Rectal smooth muscle tissue (tissue), 1 donor: ENCODE results near the gene PKIG.

Experiments used
- H3K27ac ChIP-seq: one replicate; pipeline ENCODE4 v1.7.0; 2013; ENCODE audit warnings: low read depth, low read length, inconsistent platforms
- H3K27me3 ChIP-seq: one replicate; pipeline ENCODE4 v1.7.0; 2013; ENCODE audit warnings: low read length; ENCODE audit not compliant: control insufficient read depth, insufficient read depth
- H3K36me3 ChIP-seq: one replicate; pipeline ENCODE4 v1.7.0; 2013; ENCODE audit warnings: low read length; ENCODE audit not compliant: control insufficient read depth, insufficient read depth
- H3K4me1 ChIP-seq: one replicate; pipeline ENCODE4 v1.7.0; 2013; ENCODE audit warnings: low read length; ENCODE audit not compliant: control insufficient read depth, insufficient read depth
- H3K4me3 ChIP-seq: one replicate; pipeline ENCODE4 v1.7.0; 2013; ENCODE audit warnings: low read length
- H3K9ac ChIP-seq: one replicate; pipeline ENCODE4 v1.7.0; 2013; ENCODE audit warnings: low read length

Gene PKIG

GRCh38 chr20:44600758-44601201 is 18.4 kb downstream of the PKIG start:
- no peaks in the 10 kb centered on the region for H3K36me3 ChIP-seq
- peak overlapping the region; percentile 3 for H3K4me3 ChIP-seq
- peak overlapping the region; percentile 76 for H3K27ac ChIP-seq
- H3K27me3 ChIP-seq, result no peaks in the 10 kb centered on the region
- peaks cover 43% of the 10 kb centered on the region for H3K4me1 ChIP-seq
- no peak overlapping the region for H3K9ac ChIP-seq

GRCh38 chr20:44601236-44601671 is 18.9 kb downstream of the PKIG start:
- Histone ChIP-seq H3K4me1 (peaks cover 43% of the 10 kb centered on the region), H3K4me3 (peak overlapping the region; percentile 3), H3K9ac (no peak overlapping the region), H3K27ac (peak overlapping the region; percentile 76), H3K27me3 (no peaks in the 10 kb centered on the region), H3K36me3 (no peaks in the 10 kb centered on the region)

GRCh38 chr20:44601801-44602204 is 19.4 kb downstream of the PKIG start:
- Histone ChIP-seq H3K4me1 (peaks cover 43% of the 10 kb centered on the region), H3K27me3 (no peaks in the 10 kb centered on the region), H3K36me3 (no peaks in the 10 kb centered on the region), H3K9ac (no peak overlapping the region), H3K4me3 (no peak overlapping the region), H3K27ac (peak overlapping the region; percentile 76)

- H3K4me3 ChIP-seq, result no peak overlapping the region
- H3K36me3 ChIP-seq, result no peaks in the 10 kb centered on the region
- H3K4me1 ChIP-seq, result peaks cover 35% of the 10 kb centered on the region
- no peak overlapping the region for H3K9ac ChIP-seq
- H3K27me3 ChIP-seq, result no peaks in the 10 kb centered on the region
- H3K27ac ChIP-seq, result no peak overlapping the region
These were observed 20.9 kb downstream of the PKIG start for GRCh38 chr20:44603327-44603726.

- H3K4me3 ChIP-seq, result no peak overlapping the region
- H3K27me3 ChIP-seq, result no peaks in the 10 kb centered on the region
- no peaks in the 10 kb centered on the region for H3K36me3 ChIP-seq
- peaks cover 20% of the 10 kb centered on the region for H3K4me1 ChIP-seq
- no peak overlapping the region for H3K9ac ChIP-seq
- H3K27ac ChIP-seq, result no peak overlapping the region
These were observed 24.5 kb downstream of the PKIG start for GRCh38 chr20:44606725-44607441.

- H3K36me3 ChIP-seq, result peaks cover 5% of the 10 kb centered on the region
- peak overlapping the region; percentile 4 for H3K9ac ChIP-seq
- peaks cover 15% of the 10 kb centered on the region for H3K4me1 ChIP-seq
- H3K27me3 ChIP-seq, result no peaks in the 10 kb centered on the region
- peak overlapping the region; percentile 65 for H3K4me3 ChIP-seq
- H3K27ac ChIP-seq, result peak overlapping the region; percentile 95
These were observed 26.7 kb downstream of the PKIG start for GRCh38 chr20:44609006-44609515.

GRCh38 chr20:44609516-44610312 is 27.3 kb downstream of the PKIG start:
- H3K27ac ChIP-seq, result peak overlapping the region; percentile 95
- H3K27me3 ChIP-seq, result no peaks in the 10 kb centered on the region
- peaks cover 19% of the 10 kb centered on the region for H3K4me1 ChIP-seq
- no peak overlapping the region for H3K9ac ChIP-seq
- peak overlapping the region; percentile 65 for H3K4me3 ChIP-seq
- H3K36me3 ChIP-seq, result peaks cover 5% of the 10 kb centered on the region

- peaks cover 5% of the 10 kb centered on the region for H3K36me3 ChIP-seq
- no peak overlapping the region for H3K9ac ChIP-seq
- peak overlapping the region; percentile 95 for H3K27ac ChIP-seq
- H3K4me3 ChIP-seq, result no peak overlapping the region
- peaks cover 25% of the 10 kb centered on the region for H3K4me1 ChIP-seq
- no peaks in the 10 kb centered on the region for H3K27me3 ChIP-seq
These were observed 28.1 kb downstream of the PKIG start for GRCh38 chr20:44610313-44610962.

- Histone ChIP-seq H3K27me3 (no peaks in the 10 kb centered on the region), H3K4me1 (peaks cover 34% of the 10 kb centered on the region), H3K36me3 (peaks cover 20% of the 10 kb centered on the region), H3K4me3 (no peak overlapping the region), H3K9ac (no peak overlapping the region), H3K27ac (peak overlapping the region; percentile 48)
These were observed 31.2 kb downstream of the PKIG start for GRCh38 chr20:44613575-44613974.

DNA sequence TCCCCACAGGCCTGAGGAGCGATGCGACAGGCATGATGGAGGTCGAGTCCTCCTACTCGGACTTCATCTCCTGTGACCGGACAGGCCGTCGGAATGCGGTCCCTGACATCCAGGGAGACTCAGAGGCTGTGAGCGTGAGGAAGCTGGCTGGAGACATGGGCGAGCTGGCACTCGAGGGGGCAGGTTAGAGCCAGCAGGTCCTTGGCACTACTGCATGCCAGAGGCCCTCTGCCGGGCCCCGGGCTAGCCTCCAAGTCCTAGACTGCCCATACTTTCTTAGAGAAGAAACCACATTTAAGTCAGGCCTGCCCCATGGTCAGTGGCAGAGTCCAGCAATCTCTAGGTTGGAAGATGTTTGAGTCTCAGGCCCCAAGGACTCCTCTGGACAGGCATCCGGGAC is 32.1 kb downstream of the PKIG start:
- Histone ChIP-seq H3K9ac (no peak overlapping the region), H3K4me1 (peaks cover 26% of the 10 kb centered on the region), H3K27me3 (no peaks in the 10 kb centered on the region), H3K4me3 (no peak overlapping the region), H3K36me3 (peaks cover 28% of the 10 kb centered on the region), H3K27ac (peak overlapping the region; percentile 76)

GRCh38 chr20:44615169-44615791 is 32.9 kb downstream of the PKIG start:
- H3K27ac ChIP-seq, result peak overlapping the region; percentile 76
- H3K4me1 ChIP-seq, result peaks cover 20% of the 10 kb centered on the region
- peak overlapping the region; percentile 10 for H3K9ac ChIP-seq
- no peaks in the 10 kb centered on the region for H3K27me3 ChIP-seq
- no peak overlapping the region for H3K4me3 ChIP-seq
- peaks cover 28% of the 10 kb centered on the region for H3K36me3 ChIP-seq
